A673 (cell line): ENCODE measurements around the gene HMOX2.

Source experiments
- CTCF ChIP-seq: fragments of 300-800, 200-600 bp; sonication (generic); conservative IDR thresholded peaks from 2 replicates; pipeline ENCODE4 v1.5.1; 2017; ENCODE audit warnings: low read depth, mild to moderate bottlenecking, antibody characterized with exemption, low read length, moderate library complexity, mixed read lengths
- EZH2 ChIP-seq: fragments of 200-600 bp; sonication (generic); IDR thresholded peaks from 2 replicates; pipeline ENCODE4 v1.6.1; 2017; ENCODE audit warnings: borderline replicate concordance, low read depth, mild to moderate bottlenecking, mixed read lengths, antibody characterized with exemption, low read length; ENCODE audit not compliant: poor library complexity, severe bottlenecking

DNA sequence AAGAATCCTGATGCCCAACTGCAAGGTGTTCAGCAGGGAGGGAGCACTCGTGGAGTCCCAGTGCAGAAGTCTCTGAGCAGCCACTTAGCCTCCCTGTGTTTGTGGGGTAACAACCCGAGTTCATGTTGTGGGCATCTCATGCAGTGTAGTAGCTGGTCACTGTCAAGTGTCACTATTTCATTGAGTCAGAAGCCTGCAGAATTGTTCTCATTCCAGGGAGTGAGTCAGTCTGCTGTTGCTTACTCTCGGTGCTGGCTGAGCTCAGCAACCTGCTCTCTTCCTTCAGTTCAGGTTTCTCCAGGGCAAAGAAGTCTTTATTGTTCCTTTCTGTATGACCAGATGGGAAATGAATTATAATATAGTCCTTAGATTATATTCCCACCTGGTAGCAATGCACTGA lies 24.1 kb downstream of the HMOX2 start:
- TF ChIP-seq CTCF = no peak
- no peak for TF ChIP-seq EZH2
